ENCODE measurements around the gene BDNF. TPM values are rescaled to one million over a fixed set of nuclear protein-coding genes. Genes with fewer than 3 reads are reported as not detected.

The BDNF gene
- total and polyA plus RNA-seq, 2 experiments from 2014 or later: 4.9 to 9.0 TPM

GRCh38 chr11:27722117-27722952 is 22.1 kb upstream of the BDNF start:
- peak overlapping the region; percentile 42 for H3K4me3 ChIP-seq
- peak overlapping the region; percentile 91 for H3K4me2 ChIP-seq
- H3K27ac ChIP-seq: no peak overlapping the region
- 1% methylated on average over 52 of the region's 60 CpGs for WGBS (ENCODE audit: low lambda C conversion rate, missing lambda C conversion rate)
- peaks cover 82% of the 10 kb centered on the region for H3K27me3 ChIP-seq
- H2AFZ ChIP-seq: peak overlapping the region; percentile 23
- TF ChIP-seq EZH2 (IDR thresholded peaks at IDR 0.05; ENCODE audit: borderline replicate concordance) (peak; percentile 68), CTCF (IDR thresholded peaks at IDR 0.05; ENCODE audit: poor library complexity) (no peak)
- H3K9me3 ChIP-seq (ENCODE audit: low read depth): no peaks in the 10 kb centered on the region
- H3K36me3 ChIP-seq (replicated peaks; ENCODE audit: insufficient read depth, low read depth): no peaks in the 10 kb centered on the region
- no peaks in the 10 kb centered on the region for H3K79me2 ChIP-seq
- no peaks in the 10 kb centered on the region for H3K9me2 ChIP-seq (replicated peaks; ENCODE audit: insufficient read depth)
- peak; percentile 30 for DNase-seq (ENCODE audit: low spot score)
- H3K4me1 ChIP-seq (ENCODE audit: insufficient read depth): peaks cover 16% of the 10 kb centered on the region
- H4K20me1 ChIP-seq (ENCODE audit: insufficient read depth, poor library complexity, severe bottlenecking): no peaks in the 10 kb centered on the region

DNA sequence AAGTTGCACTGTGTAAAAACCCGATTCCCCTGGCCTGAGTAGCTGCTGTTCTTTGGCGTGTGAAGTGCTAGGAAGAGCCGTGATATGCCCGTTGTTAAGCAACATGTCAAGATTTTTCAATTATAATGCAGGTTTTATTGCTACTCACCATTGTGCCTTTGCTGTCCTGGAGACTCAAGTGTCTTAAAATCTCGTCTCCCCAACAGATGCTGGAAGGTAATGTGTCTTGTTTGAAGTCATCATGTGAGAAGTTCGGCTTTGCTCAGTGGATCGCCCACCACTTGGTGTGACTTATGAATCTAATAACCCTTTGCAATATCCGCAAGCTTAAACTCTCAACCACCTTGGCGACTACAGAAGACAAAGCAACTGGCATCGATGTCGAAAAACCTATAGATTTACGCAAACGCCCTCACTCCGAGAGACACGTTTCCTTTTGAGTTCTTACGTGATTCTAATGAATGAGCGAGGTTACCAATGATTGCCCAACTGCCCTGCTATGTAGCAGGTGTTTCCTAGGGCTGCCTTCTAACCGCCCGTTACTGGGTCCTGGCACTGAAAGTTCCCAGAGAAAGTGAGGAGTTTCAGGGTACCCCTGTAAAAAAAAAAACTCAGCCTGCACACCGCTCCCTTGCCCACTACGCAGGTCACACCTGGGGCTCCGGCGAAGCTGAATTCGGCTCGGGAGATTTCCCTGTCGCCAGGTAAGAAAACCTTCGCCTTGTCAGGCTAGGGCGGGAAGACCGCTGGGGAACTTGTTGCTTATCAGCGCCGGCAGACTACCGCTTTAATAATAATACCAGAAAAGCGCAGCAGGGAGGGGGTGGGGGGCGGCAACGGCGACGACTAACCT is 21.2 kb upstream of the BDNF start:
- Histone ChIP-seq H3K4me3 (peak overlapping the region; percentile 42), H3K36me3 (replicated peaks; ENCODE audit: insufficient read depth, low read depth) (no peaks in the 10 kb centered on the region), H3K27ac (no peak overlapping the region), H3K79me2 (no peaks in the 10 kb centered on the region), H3K27me3 (peaks cover 78% of the 10 kb centered on the region), H3K4me1 (ENCODE audit: insufficient read depth) (peaks cover 16% of the 10 kb centered on the region), H4K20me1 (ENCODE audit: insufficient read depth, poor library complexity, severe bottlenecking) (no peaks in the 10 kb centered on the region), H3K9me3 (ENCODE audit: low read depth) (no peaks in the 10 kb centered on the region), H2AFZ (no peak overlapping the region), H3K9me2 (replicated peaks; ENCODE audit: insufficient read depth) (no peaks in the 10 kb centered on the region), H3K4me2 (peak overlapping the region; percentile 91)
- TF ChIP-seq EZH2phosphoT487 (IDR thresholded peaks at IDR 0.05; ENCODE audit: low read depth, severe bottlenecking, unreplicated experiment) (no peak), EZH2 (IDR thresholded peaks at IDR 0.05; ENCODE audit: borderline replicate concordance) (no peak), CTCF (IDR thresholded peaks at IDR 0.05; ENCODE audit: poor library complexity) (no peak)
- no peak for DNase-seq (ENCODE audit: low spot score)
- WGBS (ENCODE audit: low lambda C conversion rate, missing lambda C conversion rate): 11% methylated on average over 37 of the region's 37 CpGs

DNA sequence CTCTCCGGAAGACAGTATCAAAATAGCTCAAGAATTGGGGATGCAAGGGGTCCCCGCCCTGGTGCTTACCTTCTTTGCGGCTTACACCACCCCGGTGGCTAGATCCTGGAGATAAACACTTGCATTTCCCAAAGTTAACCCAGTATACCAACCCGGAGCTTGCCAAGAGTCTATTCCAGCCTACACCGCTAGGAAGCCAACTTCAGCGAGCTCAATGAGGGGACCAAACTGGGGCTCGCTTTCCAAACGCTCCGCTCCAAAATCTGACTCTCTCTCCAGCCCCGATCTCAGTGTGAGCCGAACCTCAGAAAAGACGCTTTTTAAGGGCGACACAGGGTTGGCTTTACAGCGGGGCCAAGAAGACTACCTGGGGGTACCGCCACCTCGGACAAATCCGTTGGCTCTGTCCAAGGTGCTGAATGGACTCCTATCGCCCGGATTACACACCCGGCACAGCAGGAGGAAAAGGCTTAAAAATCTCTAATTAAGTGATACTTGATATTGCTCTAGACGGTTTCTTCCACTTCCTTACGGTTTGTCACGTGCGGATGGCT is 20.1 kb upstream of the BDNF start:
- whole genome bisulfite sequencing (ENCODE audit: low lambda C conversion rate, missing lambda C conversion rate): 3% methylated on average over 25 of the region's 25 CpGs
- H3K4me2 ChIP-seq: peak overlapping the region; percentile 57
- no peaks in the 10 kb centered on the region for H3K36me3 ChIP-seq (replicated peaks; ENCODE audit: insufficient read depth, low read depth)
- no peak overlapping the region for H3K27ac ChIP-seq
- H3K4me3 ChIP-seq: no peak overlapping the region
- no peaks in the 10 kb centered on the region for H3K9me3 ChIP-seq (ENCODE audit: low read depth)
- TF ChIP-seq EZH2 (IDR thresholded peaks at IDR 0.05; ENCODE audit: borderline replicate concordance) (peak; percentile 75), EZH2phosphoT487 (IDR thresholded peaks at IDR 0.05; ENCODE audit: low read depth, severe bottlenecking, unreplicated experiment) (no peak), CTCF (IDR thresholded peaks at IDR 0.05; ENCODE audit: poor library complexity) (peak; percentile 22)
- peaks cover 68% of the 10 kb centered on the region for H3K27me3 ChIP-seq
- H2AFZ ChIP-seq: no peak overlapping the region
- peaks cover 16% of the 10 kb centered on the region for H3K4me1 ChIP-seq (ENCODE audit: insufficient read depth)
- no peaks in the 10 kb centered on the region for H3K79me2 ChIP-seq
- H4K20me1 ChIP-seq (ENCODE audit: insufficient read depth, poor library complexity, severe bottlenecking): no peaks in the 10 kb centered on the region
- H3K9me2 ChIP-seq (replicated peaks; ENCODE audit: insufficient read depth): no peaks in the 10 kb centered on the region
- peak; percentile 86 for DNase-seq (ENCODE audit: low spot score)

All from hepatocyte (in vitro differentiated cells).